Kidney (tissue), 14 donors: Measurements from ENCODE around the gene GRK2. TPM values are rescaled to one million over a fixed set of nuclear protein-coding genes. Genes with fewer than 3 reads are reported as not detected.

ENCODE experiments used
- DNase-seq, 5 donors: peaks; one replicate each; pipeline ENCODE4 v3.0.0-alpha.2; 2013 to 2020
- FAIRE-seq: peaks from 2 replicates; lab custom pipeline; 2012; peaks lifted over from hg19 to GRCh38; lab: Jason Lieb, UNC
- H3K27ac ChIP-seq, 2 donors: one replicate each; pipeline ENCODE4 v1.7.0; 2013; ENCODE audit warnings: low read depth in 2 of 2, low read length in 2 of 2, inconsistent platforms in 1 of 2
- H3K27me3 ChIP-seq: one replicate; pipeline ENCODE4 v1.7.1; 2013; ENCODE audit warnings: low read length, inconsistent platforms; ENCODE audit not compliant: control insufficient read depth, insufficient read depth
- H3K36me3 ChIP-seq, 3 donors: one replicate each; pipeline versions ENCODE4 v1.7.0 to v1.7.1; 2013; ENCODE audit warnings: low read length in 3 of 3, control low read depth in 1 of 3, inconsistent platforms in 1 of 3; ENCODE audit not compliant: insufficient read depth in 3 of 3, control insufficient read depth in 2 of 3
- H3K4me1 ChIP-seq, 3 donors: one replicate each; pipeline versions ENCODE4 v1.7.0 to v1.7.1; 2013; ENCODE audit warnings: low read length in 3 of 3, inconsistent platforms in 1 of 3, low read depth in 1 of 3; ENCODE audit not compliant: control insufficient read depth in 2 of 3, insufficient read depth in 2 of 3
- H3K4me3 ChIP-seq, 3 donors: one replicate each; pipeline versions ENCODE4 v1.7.0 to v1.8.1; 2013; ENCODE audit warnings: low read length in 3 of 3, control low read depth in 1 of 3, inconsistent platforms in 1 of 3
- H3K9ac ChIP-seq, 3 donors: one replicate each; pipeline versions ENCODE4 v1.7.0 to v1.7.1; 2013; ENCODE audit warnings: low read length in 3 of 3, control low read depth in 1 of 3, inconsistent platforms in 1 of 3
- H3K9me3 ChIP-seq, 3 donors: one replicate each; pipeline versions ENCODE4 v1.7.0 to v1.7.1; 2013; ENCODE audit warnings: low read length in 3 of 3, control low read depth in 1 of 3, inconsistent platforms in 1 of 3; ENCODE audit not compliant: control insufficient read depth in 2 of 3, insufficient read depth in 1 of 3
- intact Hi-C: fragments of 100-400 bp; cut with DNase I; formaldehyde crosslinking; loops from one replicate; pipeline ENCODE4 v1.11.1; 2022
- polyA plus RNA-seq: library from polyadenylated mRNA; stranded (reverse); fragments of 350-450 nt; fragmentation: Illumina TruSeq; extraction: RNeasy Lipid Tissue Mini Kit (QIAGEN cat#74804); gene quantifications from one replicate; pipeline ENCODE4 v1.2.3, GENCODE V29; 2014; ENCODE audit warnings: low read depth, low replicate concordance; ENCODE audit not compliant: insufficient read depth
- total RNA-seq: library from RNA; stranded (reverse); fragmentation: NEBNext Ultra II Directional; extraction: Animal tissue kit (Norgen Biotek cat#: 25700); gene quantifications from one replicate; pipeline ENCODE4 v1.2.1, GENCODE V29; 2021
- TF ChIP-seq, protein P1 (sequence below): IDR thresholded peaks from 3 replicates; pipeline ENCODE4 v1.5.1; 2012; ENCODE audit warnings: mild to moderate bottlenecking, moderate library complexity, borderline replicate concordance; ENCODE audit not compliant: insufficient read depth; ENCODE audit errors: extremely low read depth
- donor health status: control.
- donor health status: control.
- donor health status: control.
- donor health status: control.
- donor health status: control.
- donor health status: DM: yes; HTN: yes; CAD: no.
- donor health status: Normal renal cell carcinoma (clear cell type).

Gene GRK2
- total and polyA plus RNA-seq, 2 donors from 2014 or later = 28.2 to 80.8 TPM

GRCh38 chr11:67284811-67285540 is 18.7 kb downstream of the GRK2 start:
- Histone ChIP-seq H3K9ac (no peak overlapping the region), H3K9me3 (no peaks in the 10 kb centered on the region), H3K4me3 (no peak overlapping the region), H3K27ac (no peak overlapping the region), H3K36me3 (peaks cover 0 to 40% (median 23%) of the 10 kb centered on the region in 3 donors), H3K4me1 (peaks cover 0 to 21% (median 12%) of the 10 kb centered on the region in 3 donors), H3K27me3 (no peaks in the 10 kb centered on the region)
- intact Hi-C loops = no loop called here
- DNase-seq = peak in 1 of 5 donors; percentile 77
- FAIRE-seq = no peak
- TF ChIP-seq, protein P1, sequence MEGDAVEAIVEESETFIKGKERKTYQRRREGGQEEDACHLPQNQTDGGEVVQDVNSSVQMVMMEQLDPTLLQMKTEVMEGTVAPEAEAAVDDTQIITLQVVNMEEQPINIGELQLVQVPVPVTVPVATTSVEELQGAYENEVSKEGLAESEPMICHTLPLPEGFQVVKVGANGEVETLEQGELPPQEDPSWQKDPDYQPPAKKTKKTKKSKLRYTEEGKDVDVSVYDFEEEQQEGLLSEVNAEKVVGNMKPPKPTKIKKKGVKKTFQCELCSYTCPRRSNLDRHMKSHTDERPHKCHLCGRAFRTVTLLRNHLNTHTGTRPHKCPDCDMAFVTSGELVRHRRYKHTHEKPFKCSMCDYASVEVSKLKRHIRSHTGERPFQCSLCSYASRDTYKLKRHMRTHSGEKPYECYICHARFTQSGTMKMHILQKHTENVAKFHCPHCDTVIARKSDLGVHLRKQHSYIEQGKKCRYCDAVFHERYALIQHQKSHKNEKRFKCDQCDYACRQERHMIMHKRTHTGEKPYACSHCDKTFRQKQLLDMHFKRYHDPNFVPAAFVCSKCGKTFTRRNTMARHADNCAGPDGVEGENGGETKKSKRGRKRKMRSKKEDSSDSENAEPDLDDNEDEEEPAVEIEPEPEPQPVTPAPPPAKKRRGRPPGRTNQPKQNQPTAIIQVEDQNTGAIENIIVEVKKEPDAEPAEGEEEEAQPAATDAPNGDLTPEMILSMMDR = no peak

DNA sequence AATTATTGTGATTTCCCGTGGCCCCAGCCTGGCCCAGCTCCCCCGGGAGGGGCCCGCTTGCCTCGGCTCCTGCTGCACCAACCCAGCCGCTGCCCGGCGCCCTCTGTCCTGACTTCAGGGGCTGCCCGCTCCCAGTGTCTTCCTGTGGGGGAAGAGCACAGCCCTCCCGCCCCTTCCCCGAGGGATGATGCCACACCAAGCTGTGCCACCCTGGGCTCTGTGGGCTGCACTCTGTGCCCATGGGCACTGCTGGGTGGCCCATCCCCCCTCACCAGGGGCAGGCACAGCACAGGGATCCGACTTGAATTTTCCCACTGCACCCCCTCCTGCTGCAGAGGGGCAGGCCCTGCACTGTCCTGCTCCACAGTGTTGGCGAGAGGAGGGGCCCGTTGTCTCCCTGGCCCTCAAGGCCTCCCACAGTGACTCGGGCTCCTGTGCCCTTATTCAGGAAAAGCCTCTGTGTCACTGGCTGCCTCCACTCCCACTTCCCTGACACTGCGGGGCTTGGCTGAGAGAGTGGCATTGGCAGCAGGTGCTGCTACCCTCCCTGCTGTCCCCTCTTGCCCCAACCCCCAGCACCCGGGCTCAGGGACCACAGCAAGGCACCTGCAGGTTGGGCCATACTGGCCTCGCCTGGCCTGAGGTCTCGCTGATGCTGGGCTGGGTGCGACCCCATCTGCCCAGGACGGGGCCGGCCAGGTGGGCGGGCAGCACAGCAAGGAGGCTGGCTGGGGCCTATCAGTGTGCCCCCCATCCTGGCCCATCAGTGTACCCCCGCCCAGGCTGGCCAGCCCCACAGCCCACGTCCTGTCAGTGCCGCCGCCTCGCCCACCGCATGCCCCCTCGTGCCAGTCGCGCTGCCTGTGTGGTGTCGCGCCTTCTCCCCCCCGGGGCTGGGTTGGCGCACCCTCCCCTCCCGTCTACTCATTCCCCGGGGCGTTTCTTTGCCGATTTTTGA is 19.5 kb downstream of the GRK2 start:
- H3K4me3 ChIP-seq = no peak overlapping the region
- DNase-seq (peak in 1 of 5 donors; percentile 77), FAIRE-seq (no peak)
- intact Hi-C loops = no loop called here
- peaks cover 0 to 31% (median 20%) of the 10 kb centered on the region in 3 donors for H3K36me3 ChIP-seq
- peak overlapping the region in 1 of 2 donors; percentile 16 for H3K27ac ChIP-seq
- H3K9me3 ChIP-seq = no peaks in the 10 kb centered on the region
- TF ChIP-seq, protein P1 = no peak
- H3K27me3 ChIP-seq = no peaks in the 10 kb centered on the region
- no peak overlapping the region for H3K9ac ChIP-seq
- peaks cover 0 to 24% (median 12%) of the 10 kb centered on the region in 3 donors for H3K4me1 ChIP-seq

- H3K4me3 ChIP-seq = no peak overlapping the region
- intact Hi-C loops = no loop called here
- FAIRE-seq (no peak), DNase-seq (peak in 1 of 5 donors; percentile 82)
- H3K9ac ChIP-seq = no peak overlapping the region
- H3K27me3 ChIP-seq = no peaks in the 10 kb centered on the region
- H3K4me1 ChIP-seq = peaks cover 0 to 24% (median 12%) of the 10 kb centered on the region in 3 donors
- no peaks in the 10 kb centered on the region for H3K9me3 ChIP-seq
- H3K27ac ChIP-seq = peak overlapping the region; percentile 88 to 89
- TF ChIP-seq, protein P1 = no peak
- H3K36me3 ChIP-seq = peaks cover 0 to 27% (median 18%) of the 10 kb centered on the region in 3 donors
Observed at GRCh38 chr11:67286621-67287333, 20.5 kb downstream of the GRK2 start.
